H1 (cell line): ENCODE data around the gene RNASET2. TPM values are rescaled to one million over a fixed set of nuclear protein-coding genes. Genes with fewer than 3 reads are reported as not detected.

Experiments used
- CTCF ChIA-PET: fragments of 300-600 bp; sonication (Branson Sonifier 250); formaldehyde crosslinking; loops from one replicate; lab custom pipeline; 2021; ENCODE audit not compliant: partially characterized antibody; lab: Charles Lee
- POLR2A ChIA-PET: fragments of 300-600 bp; sonication (Branson Sonifier 250); formaldehyde crosslinking; loops from one replicate; lab custom pipeline; 2021; ENCODE audit warnings: inconsistent platforms; ENCODE audit not compliant: partially characterized antibody; lab: Charles Lee
- DNase-seq, 2 experiments: peaks; one replicate each; pipeline versions ENCODE4 v3.0.0 to v3.0.0-alpha.2; 2010 to 2022; ENCODE audit warnings: low spot score in 2 of 2, low read depth in 1 of 2, mixed read lengths in 1 of 2
- FAIRE-seq: peaks from 2 replicates; lab custom pipeline; 2011; peaks lifted over from hg19 to GRCh38; lab: Jason Lieb, UNC
- H2AFZ ChIP-seq: 2 replicates; pipeline ENCODE4 v1.8.1; 2012; ENCODE audit warnings: low read length, inconsistent platforms
- H2AK5ac ChIP-seq: 2 replicates; pipeline ENCODE4 v1.6.1; 2013; ENCODE audit warnings: low read depth, low read length
- H2BK120ac ChIP-seq: replicated peaks from 2 replicates; pipeline ENCODE3; 2013; ENCODE audit warnings: low read depth, low read length, inconsistent platforms
- H2BK12ac ChIP-seq: 2 replicates; pipeline ENCODE4 v1.6.1; 2013; ENCODE audit warnings: low read depth, low read length
- H2BK15ac ChIP-seq: 2 replicates; pipeline ENCODE4 v1.6.1; 2013; ENCODE audit warnings: low read length
- H2BK20ac ChIP-seq: 2 replicates; pipeline ENCODE4 v1.6.1; 2013; ENCODE audit warnings: low read length
- H2BK5ac ChIP-seq: 2 replicates; pipeline ENCODE4 v1.6.1; 2013; ENCODE audit warnings: low read depth, low read length
- H3K14ac ChIP-seq: 2 replicates; pipeline ENCODE4 v1.6.1; 2013; ENCODE audit warnings: inconsistent platforms; ENCODE audit not compliant: insufficient read length
- H3K18ac ChIP-seq: 2 replicates; pipeline ENCODE4 v1.6.1; 2013; ENCODE audit warnings: low read length; ENCODE audit errors: extremely low read depth
- H3K23ac ChIP-seq: 2 replicates; pipeline ENCODE4 v1.6.1; 2013; ENCODE audit warnings: inconsistent platforms; ENCODE audit not compliant: insufficient read length
- H3K23me2 ChIP-seq: 2 replicates; pipeline ENCODE4 v1.6.1; 2013; ENCODE audit warnings: low read depth, low read length
- H3K27ac ChIP-seq: 2 replicates; pipeline ENCODE4 v1.6.1; 2011; ENCODE audit warnings: low read depth, low read length, inconsistent platforms
- H3K27me3 ChIP-seq, 4 experiments: replicated peaks in 1 of 4; 1 replicate in 1 of 4; 2 replicates in 3 of 4; pipeline versions ENCODE4 v1.6.1 to v1.8.1; 2011 to 2013; ENCODE audit warnings: low read length in 3 of 4, mild to moderate bottlenecking in 3 of 4, inconsistent platforms in 2 of 4, mixed read lengths in 2 of 4, moderate library complexity in 1 of 4; ENCODE audit not compliant: control insufficient read depth in 3 of 4, insufficient read depth in 3 of 4; ENCODE audit errors: extremely low read depth in 1 of 4
- H3K36me3 ChIP-seq, 4 experiments: 2 replicates each; pipeline versions ENCODE4 v1.6.1 to v1.8.1; 2011 to 2013; ENCODE audit warnings: mild to moderate bottlenecking in 4 of 4, low read length in 3 of 4, moderate library complexity in 2 of 4, control low read depth in 1 of 4, inconsistent platforms in 1 of 4; ENCODE audit not compliant: insufficient read depth in 4 of 4, control insufficient read depth in 2 of 4
- H3K4ac ChIP-seq: replicated peaks from 2 replicates; pipeline ENCODE3; 2013; ENCODE audit warnings: low read length, low read depth, mixed read lengths, inconsistent platforms; ENCODE audit not compliant: insufficient read length
- H3K4me1 ChIP-seq, 4 experiments: replicated peaks in 1 of 4; 1 replicate in 1 of 4; 2 replicates in 3 of 4; pipeline versions ENCODE4 v1.6.1 to v1.8.1; 2011 to 2013; ENCODE audit warnings: low read length in 3 of 4, inconsistent platforms in 2 of 4, mixed read lengths in 1 of 4; ENCODE audit not compliant: insufficient read depth in 4 of 4, control insufficient read depth in 3 of 4
- H3K4me2 ChIP-seq, 2 experiments: 2 replicates each; pipeline versions ENCODE4 v1.6.1 to v1.8.1; 2011 to 2013; ENCODE audit warnings: low read depth in 2 of 2, low read length in 2 of 2, control low read depth in 1 of 2, inconsistent platforms in 1 of 2, mild to moderate bottlenecking in 1 of 2; ENCODE audit not compliant: insufficient read depth in 1 of 2
- H3K4me3 ChIP-seq, 4 experiments: fragments of 200-600, 300-600 bp in 1 of 4; sonication (generic), shearing (Covaris generic), sonication (Bioruptor Twin) in 1 of 4; 2 replicates each; pipeline versions ENCODE4 v1.5.1 to v1.8.1; 2011 to 2016; ENCODE audit warnings: low read length in 4 of 4, low read depth in 3 of 4, control low read depth in 2 of 4, inconsistent platforms in 2 of 4, mild to moderate bottlenecking in 2 of 4, mixed read lengths in 1 of 4, moderate library complexity in 1 of 4; ENCODE audit not compliant: insufficient read depth in 2 of 4; ENCODE audit errors: extremely low read depth in 1 of 4
- H3K56ac ChIP-seq: replicated peaks from 2 replicates; pipeline ENCODE3; 2013; ENCODE audit warnings: low read depth, mild to moderate bottlenecking, mixed read lengths, low read length, inconsistent platforms; ENCODE audit not compliant: insufficient read length
- H3K79me1 ChIP-seq: 2 replicates; pipeline ENCODE4 v1.6.1; 2013; ENCODE audit warnings: low read depth, low read length, control low read depth
- H3K79me2 ChIP-seq, 2 experiments: 2 replicates each; pipeline versions ENCODE4 v1.6.1 to v1.8.1; 2012 to 2013; ENCODE audit warnings: low read length in 2 of 2, mild to moderate bottlenecking in 2 of 2, inconsistent platforms in 1 of 2; ENCODE audit not compliant: insufficient read depth in 2 of 2, control insufficient read depth in 1 of 2
- H3K9ac ChIP-seq, 4 experiments: replicated peaks in 1 of 4; 1 replicate in 1 of 4; 2 replicates in 3 of 4; pipeline versions ENCODE4 v1.6.1 to v1.8.1; 2011 to 2013; ENCODE audit warnings: low read depth in 3 of 4, low read length in 3 of 4, control low read depth in 2 of 4, mild to moderate bottlenecking in 2 of 4, moderate library complexity in 2 of 4, inconsistent platforms in 1 of 4; ENCODE audit errors: extremely low read depth in 1 of 4
- H3K9me3 ChIP-seq, 2 experiments: 2 replicates each; pipeline versions ENCODE4 v1.6.1 to v1.8.1; 2012 to 2013; ENCODE audit warnings: mild to moderate bottlenecking in 2 of 2, moderate library complexity in 2 of 2, control low read depth in 1 of 2, inconsistent platforms in 1 of 2, low read depth in 1 of 2, low read length in 1 of 2, mixed read lengths in 1 of 2; ENCODE audit not compliant: insufficient read depth in 2 of 2
- H4K20me1 ChIP-seq, 2 experiments: replicated peaks in 1 of 2; 2 replicates each; pipeline versions ENCODE3 to v1.8.1; 2011 to 2013; ENCODE audit warnings: inconsistent platforms in 2 of 2, low read length in 2 of 2, mild to moderate bottlenecking in 1 of 2; ENCODE audit not compliant: insufficient read depth in 2 of 2, control insufficient read depth in 1 of 2
- H4K5ac ChIP-seq: 2 replicates; pipeline ENCODE4 v1.6.1; 2013; ENCODE audit warnings: low read length, low read depth, mixed read lengths, inconsistent platforms; ENCODE audit not compliant: insufficient read length
- H4K8ac ChIP-seq: 2 replicates; pipeline ENCODE4 v1.8.0; 2013; ENCODE audit warnings: mild to moderate bottlenecking, moderate library complexity, low read length, inconsistent platforms; ENCODE audit not compliant: insufficient read depth; ENCODE audit errors: extremely low read depth
- H4K91ac ChIP-seq: replicated peaks from 2 replicates; pipeline ENCODE3; 2013; ENCODE audit warnings: low read length, mixed read lengths, inconsistent platforms; ENCODE audit not compliant: insufficient read length
- E2F6 ChIP-seq: IDR thresholded peaks from 2 replicates; pipeline ENCODE4 v1.6.1; 2012; ENCODE audit warnings: inconsistent platforms
- PHF8 ChIP-seq: fragments of 200-600 bp; sonication (generic); conservative IDR thresholded peaks from 2 replicates; pipeline ENCODE4 v1.7.1; 2012; ENCODE audit warnings: low read depth, mild to moderate bottlenecking, inconsistent platforms, low read length, moderate library complexity
- RFX5 ChIP-seq: IDR thresholded peaks from 2 replicates; pipeline ENCODE4 v1.6.1; 2011; ENCODE audit warnings: low read depth, low read length, improper control_type of control experiment, borderline replicate concordance
- WGBS, 2 experiments: shearing (Covaris generic) in 1 of 2; methylation state at CpG; one replicate each; pipeline versions ENCODE4 v1.1.6 to v1.1.7; 2013 to 2015; ENCODE audit warnings: low lambda C conversion rate in 2 of 2, mixed read lengths in 2 of 2, inconsistent platforms in 1 of 2, low coverage in 1 of 2, missing lambda C conversion rate in 1 of 2; ENCODE audit not compliant: insufficient replicate concordance in 2 of 2, insufficient coverage in 1 of 2, insufficient read length in 1 of 2; ENCODE audit errors: extremely low coverage in 1 of 2, missing lambda C conversion rate in 1 of 2; 5-methylcytosine and 5-hydroxymethylcytosine counted together
- polyA plus RNA-seq, 7 experiments: library from polyadenylated mRNA; depleted of rRNA in 3 of 7; stranded (reverse) in 5 of 7; unstranded in 2 of 7; fragments of >200 nt in 5 of 7; fragments of 200-250 nt in 2 of 7; gene quantifications; 1 replicate in 5 of 7; 2 replicates in 1 of 7; 4 replicates in 1 of 7; pipeline versions ENCODE4 v1.2.1 to v1.2.3, GENCODE V29; 2011 to 2013; ENCODE audit warnings: missing spikeins in 2 of 7, mixed read lengths in 2 of 7
- total RNA-seq: library from RNA; stranded (reverse); fragmentation: NEBNext Ultra II Directional; extraction: Animal tissue kit (Norgen Biotek cat#: 25700); gene quantifications from 2 replicates; pipeline ENCODE4 v1.2.1, GENCODE V29; 2021

The RNASET2 gene
- total and polyA plus RNA-seq, 2 of the 8 experiments (the other 6 are each of a cell fraction or from before 2014, with no cell fraction given) = 15.7 to 22.9 TPM

- no peak overlapping the region for H4K91ac ChIP-seq
- H3K56ac ChIP-seq = no peak overlapping the region
- H3K36me3 ChIP-seq = peaks cover 0 to 8% (median 0%) of the 10 kb centered on the region in 4 experiments; a peak in 2 of 8 replicates
- H3K18ac ChIP-seq = no peak overlapping the region
- no peak overlapping the region for H3K23ac ChIP-seq
- no peaks in the 10 kb centered on the region for H3K79me1 ChIP-seq
- no peak overlapping the region for H3K4me3 ChIP-seq
- H2BK12ac ChIP-seq = no peak overlapping the region
- no peak for TF ChIP-seq RFX5
- no peak for TF ChIP-seq PHF8
- TF ChIP-seq E2F6 = no peak
- no peak overlapping the region for H2BK20ac ChIP-seq
- DNase-seq = peak in 1 of 2 experiments; percentile 37
- H4K5ac ChIP-seq = no peak overlapping the region
- H3K27me3 ChIP-seq = no peaks in the 10 kb centered on the region; a peak in 1 of 7 replicates
- 88% methylated on average over 14 of the region's 17 CpGs; no CpG with 5 or more reads in 1 of the 2 experiments for WGBS, 2 experiments
- no peaks in the 10 kb centered on the region for H3K23me2 ChIP-seq
- FAIRE-seq = no peak
- POLR2A ChIA-PET = interaction anchor here (1.3 to 1.5 kb wide), 2 partner anchors 10 to 12 kb away, joined by 3 to 4 read pairs; no protein-coding TSS in a partner anchor
- no peaks in the 10 kb centered on the region for H4K20me1 ChIP-seq
- H2BK120ac ChIP-seq = no peak overlapping the region
- H2BK15ac ChIP-seq = no peak overlapping the region
- H3K9ac ChIP-seq = no peak overlapping the region
- no peaks in the 10 kb centered on the region for H3K79me2 ChIP-seq
- no peak overlapping the region for H3K4ac ChIP-seq
- no peak overlapping the region for H3K4me2 ChIP-seq
- H3K9me3 ChIP-seq = peaks cover 13 to 17% of the 10 kb centered on the region in 2 experiments
- H2AFZ ChIP-seq = no peak overlapping the region
- no peak overlapping the region for H3K27ac ChIP-seq
- no peak overlapping the region for H2BK5ac ChIP-seq
- no peak overlapping the region for H3K14ac ChIP-seq
- no peak overlapping the region for H2AK5ac ChIP-seq
- no peak overlapping the region for H4K8ac ChIP-seq
- CTCF ChIA-PET = interaction anchor here (0.8 kb wide), 1 partner anchor 18 kb away, joined by 5 read pairs; no protein-coding TSS in a partner anchor
- no peaks in the 10 kb centered on the region; a peak in 1 of 7 replicates for H3K4me1 ChIP-seq
These were observed 14.4 kb upstream of the RNASET2 start for GRCh38 chr6:166970776-166971175.
